Measurements from ENCODE around the gene BIRC5.
"Not testable (repeated sequence)": the region's sequence is repeated elsewhere in the genome, so short reads cannot be mapped to it uniquely, and the experiment has no call there.

BIRC5 gene

DNA sequence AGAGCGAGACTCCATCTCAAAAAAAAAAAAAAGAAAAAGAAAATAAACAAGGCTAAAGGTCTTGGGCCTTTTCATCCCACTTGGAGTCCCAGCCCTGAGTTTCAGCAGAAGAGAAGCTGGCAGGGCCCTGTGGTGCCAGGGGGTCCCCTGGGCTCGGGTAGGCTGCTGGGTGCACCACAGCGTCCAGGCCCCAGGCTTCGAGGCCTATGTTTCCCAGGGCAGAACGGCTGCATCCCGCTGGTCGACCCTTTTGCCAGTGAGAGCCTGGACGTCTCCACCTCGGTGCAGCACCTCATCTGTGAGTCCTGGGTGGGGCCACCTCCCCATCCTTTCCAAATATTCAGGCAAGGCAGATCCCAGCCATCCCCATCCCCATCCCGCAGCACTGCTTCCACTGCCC lies 19.6 kb downstream of the BIRC5 start:
- H3K4me2 ChIP-seq (ENCODE audit: low read depth, low read length, poor library complexity, severe bottlenecking), result no peak overlapping the region

DNA sequence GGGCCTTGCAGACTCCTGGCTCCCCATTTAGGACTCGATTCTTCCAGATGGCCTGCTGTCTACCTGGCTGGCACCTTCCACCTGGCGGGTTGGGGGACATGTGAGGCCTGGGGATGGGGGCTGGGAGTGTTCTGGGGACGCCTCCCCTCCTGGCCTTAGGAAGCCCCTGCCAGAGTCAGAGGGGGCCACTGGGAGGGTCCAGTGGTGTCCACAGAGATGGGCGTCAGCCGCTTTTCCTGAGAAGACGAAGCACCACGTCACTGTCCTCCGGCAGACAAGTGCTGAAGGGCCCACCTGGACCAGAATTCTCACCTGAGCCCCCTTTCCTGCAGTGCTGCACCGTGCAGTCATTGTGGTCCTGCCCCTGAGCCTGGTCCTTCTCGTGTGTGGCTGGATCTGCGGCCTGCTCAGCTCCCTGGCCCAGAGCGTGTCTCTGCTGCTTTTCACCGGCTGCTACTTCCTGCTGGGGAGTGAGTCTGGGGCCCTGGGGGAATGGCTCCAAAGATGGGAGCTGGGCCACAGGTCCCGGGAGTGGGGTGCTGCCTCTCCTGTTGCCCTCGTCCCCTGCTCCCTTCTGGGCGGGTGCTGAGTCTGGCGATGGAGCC lies 20.3 kb downstream of the BIRC5 start:
- H3K27me3 ChIP-seq (ENCODE audit: insufficient read depth, low read length, poor library complexity, severe bottlenecking), result no peaks in the 10 kb centered on the region
- no peaks in the 10 kb centered on the region for H4K20me1 ChIP-seq (ENCODE audit: insufficient read depth, low read length, poor library complexity, severe bottlenecking)
- H3K9ac ChIP-seq (ENCODE audit: low read depth, low read length, poor library complexity, severe bottlenecking), result no peak overlapping the region
- no peak overlapping the region for H3K4me3 ChIP-seq (ENCODE audit: low read length, poor library complexity, severe bottlenecking)
- H3F3A ChIP-seq (ENCODE audit: low read depth), result no peaks in the 10 kb centered on the region
- no peaks in the 10 kb centered on the region for H3K36me3 ChIP-seq (ENCODE audit: insufficient read depth, low read length)
- no peaks in the 10 kb centered on the region for H3K9me3 ChIP-seq (ENCODE audit: insufficient read depth, low read depth, low read length)
- no peaks in the 10 kb centered on the region for H3K79me2 ChIP-seq (ENCODE audit: insufficient read depth, low read length)
- no peak for TF ChIP-seq EZH2phosphoT487 (IDR thresholded peaks at IDR 0.05; ENCODE audit: borderline replicate concordance)
- TF ChIP-seq, protein P1, sequence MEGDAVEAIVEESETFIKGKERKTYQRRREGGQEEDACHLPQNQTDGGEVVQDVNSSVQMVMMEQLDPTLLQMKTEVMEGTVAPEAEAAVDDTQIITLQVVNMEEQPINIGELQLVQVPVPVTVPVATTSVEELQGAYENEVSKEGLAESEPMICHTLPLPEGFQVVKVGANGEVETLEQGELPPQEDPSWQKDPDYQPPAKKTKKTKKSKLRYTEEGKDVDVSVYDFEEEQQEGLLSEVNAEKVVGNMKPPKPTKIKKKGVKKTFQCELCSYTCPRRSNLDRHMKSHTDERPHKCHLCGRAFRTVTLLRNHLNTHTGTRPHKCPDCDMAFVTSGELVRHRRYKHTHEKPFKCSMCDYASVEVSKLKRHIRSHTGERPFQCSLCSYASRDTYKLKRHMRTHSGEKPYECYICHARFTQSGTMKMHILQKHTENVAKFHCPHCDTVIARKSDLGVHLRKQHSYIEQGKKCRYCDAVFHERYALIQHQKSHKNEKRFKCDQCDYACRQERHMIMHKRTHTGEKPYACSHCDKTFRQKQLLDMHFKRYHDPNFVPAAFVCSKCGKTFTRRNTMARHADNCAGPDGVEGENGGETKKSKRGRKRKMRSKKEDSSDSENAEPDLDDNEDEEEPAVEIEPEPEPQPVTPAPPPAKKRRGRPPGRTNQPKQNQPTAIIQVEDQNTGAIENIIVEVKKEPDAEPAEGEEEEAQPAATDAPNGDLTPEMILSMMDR (conservative IDR thresholded peaks at IDR 0.05; ENCODE audit: low read length), result no peak
- no peaks in the 10 kb centered on the region for H3K9me2 ChIP-seq (replicated peaks; ENCODE audit: low read depth, low read length)
- H3K4me2 ChIP-seq (ENCODE audit: low read depth, low read length, poor library complexity, severe bottlenecking), result no peak overlapping the region
- no peak overlapping the region for H2AFZ ChIP-seq (ENCODE audit: low read length)
- H3K4me1 ChIP-seq (ENCODE audit: insufficient read depth, low read length, poor library complexity, severe bottlenecking), result no peaks in the 10 kb centered on the region

More for the DNA sequence above, 19.6 kb downstream of the BIRC5 start:
- H2AFZ ChIP-seq (ENCODE audit: low read length), result no peak overlapping the region
- H3K4me3 ChIP-seq (ENCODE audit: low read length, poor library complexity, severe bottlenecking), result no peak overlapping the region
- no peaks in the 10 kb centered on the region for H3K9me2 ChIP-seq (replicated peaks; ENCODE audit: low read depth, low read length)
- H3K27me3 ChIP-seq (ENCODE audit: insufficient read depth, low read length, poor library complexity, severe bottlenecking), result no peaks in the 10 kb centered on the region
- no peak overlapping the region for H3K9ac ChIP-seq (ENCODE audit: low read depth, low read length, poor library complexity, severe bottlenecking)
- no peaks in the 10 kb centered on the region for H3K9me3 ChIP-seq (ENCODE audit: insufficient read depth, low read depth, low read length)
- no peaks in the 10 kb centered on the region for H4K20me1 ChIP-seq (ENCODE audit: insufficient read depth, low read length, poor library complexity, severe bottlenecking)
- H3K4me1 ChIP-seq (ENCODE audit: insufficient read depth, low read length, poor library complexity, severe bottlenecking), result no peaks in the 10 kb centered on the region
- no peaks in the 10 kb centered on the region for H3K36me3 ChIP-seq (ENCODE audit: insufficient read depth, low read length)
- H3F3A ChIP-seq (ENCODE audit: low read depth), result no peaks in the 10 kb centered on the region
- TF ChIP-seq, protein P1 (conservative IDR thresholded peaks at IDR 0.05; ENCODE audit: low read length), result no peak
- TF ChIP-seq EZH2phosphoT487 (IDR thresholded peaks at IDR 0.05; ENCODE audit: borderline replicate concordance), result no peak
- no peaks in the 10 kb centered on the region for H3K79me2 ChIP-seq (ENCODE audit: insufficient read depth, low read length)

DNA sequence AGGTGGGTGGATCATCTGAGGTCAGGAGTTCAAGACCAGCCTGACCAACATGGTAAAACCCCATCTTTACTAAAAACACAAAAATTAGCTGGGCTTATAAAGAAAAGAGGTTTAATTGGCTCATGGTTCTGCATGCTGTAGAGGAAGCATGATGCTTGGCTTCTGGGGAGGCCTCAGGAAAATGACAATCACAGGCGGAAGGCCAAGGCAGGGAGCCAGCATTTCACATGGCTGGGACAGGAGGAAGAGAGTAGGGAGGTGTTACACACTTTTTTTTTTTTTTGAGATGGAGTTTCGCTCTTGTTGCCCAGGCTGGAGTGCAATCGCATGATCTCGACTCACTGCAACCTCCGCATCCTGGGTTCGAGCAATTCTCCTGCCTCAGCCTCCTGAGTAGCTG lies 21.0 kb downstream of the BIRC5 start:
- not testable (repeated sequence) for H3K9ac ChIP-seq (ENCODE audit: low read depth, low read length, poor library complexity, severe bottlenecking); H3K4me1 ChIP-seq (ENCODE audit: insufficient read depth, low read length, poor library complexity, severe bottlenecking)

DNA sequence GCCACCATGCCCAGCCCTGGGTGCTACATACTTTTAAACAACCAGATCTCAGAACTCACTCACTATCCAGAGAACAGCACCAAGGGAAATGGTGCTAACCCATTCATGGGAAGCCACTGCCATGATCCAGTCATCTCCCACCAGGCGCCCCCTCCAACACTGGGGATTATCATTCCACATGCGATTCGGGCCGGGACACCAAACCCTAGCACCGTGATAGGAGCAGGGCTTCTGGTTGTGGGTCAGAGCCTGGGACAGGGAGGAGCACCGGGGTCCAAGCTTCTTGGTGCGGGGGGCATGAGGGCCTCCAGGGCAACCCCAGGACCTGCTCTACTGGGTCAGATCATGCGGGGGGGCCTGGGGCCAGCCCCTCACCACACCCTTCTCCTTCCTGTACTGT lies 21.8 kb downstream of the BIRC5 start:
- TF ChIP-seq, protein P1 (conservative IDR thresholded peaks at IDR 0.05; ENCODE audit: low read length), result no peak
- no peak for TF ChIP-seq EZH2phosphoT487 (IDR thresholded peaks at IDR 0.05; ENCODE audit: borderline replicate concordance)
- no peaks in the 10 kb centered on the region for H4K20me1 ChIP-seq (ENCODE audit: insufficient read depth, low read length, poor library complexity, severe bottlenecking)
- H2AFZ ChIP-seq (ENCODE audit: low read length), result no peak overlapping the region
- no peaks in the 10 kb centered on the region for H3K36me3 ChIP-seq (ENCODE audit: insufficient read depth, low read length)
- H3K9ac ChIP-seq (ENCODE audit: low read depth, low read length, poor library complexity, severe bottlenecking), result no peak overlapping the region
- H3K9me2 ChIP-seq (replicated peaks; ENCODE audit: low read depth, low read length), result no peaks in the 10 kb centered on the region
- no peaks in the 10 kb centered on the region for H3F3A ChIP-seq (ENCODE audit: low read depth)
- H3K4me1 ChIP-seq (ENCODE audit: insufficient read depth, low read length, poor library complexity, severe bottlenecking), result no peaks in the 10 kb centered on the region
- H3K27me3 ChIP-seq (ENCODE audit: insufficient read depth, low read length, poor library complexity, severe bottlenecking), result no peaks in the 10 kb centered on the region
- H3K4me2 ChIP-seq (ENCODE audit: low read depth, low read length, poor library complexity, severe bottlenecking), result no peak overlapping the region
- H3K9me3 ChIP-seq (ENCODE audit: insufficient read depth, low read depth, low read length), result no peaks in the 10 kb centered on the region
- no peaks in the 10 kb centered on the region for H3K79me2 ChIP-seq (ENCODE audit: insufficient read depth, low read length)
- H3K4me3 ChIP-seq (ENCODE audit: low read length, poor library complexity, severe bottlenecking), result no peak overlapping the region

More for the DNA sequence above, 21.0 kb downstream of the BIRC5 start:
- H3K79me2 ChIP-seq (ENCODE audit: insufficient read depth, low read length); H3K4me2 ChIP-seq (ENCODE audit: low read depth, low read length, poor library complexity, severe bottlenecking); H3K9me3 ChIP-seq (ENCODE audit: insufficient read depth, low read depth, low read length); H2AFZ ChIP-seq (ENCODE audit: low read length); H3K4me3 ChIP-seq (ENCODE audit: low read length, poor library complexity, severe bottlenecking); H3K9me2 ChIP-seq (replicated peaks; ENCODE audit: low read depth, low read length); H3K36me3 ChIP-seq (ENCODE audit: insufficient read depth, low read length); H3F3A ChIP-seq (ENCODE audit: low read depth); H3K27me3 ChIP-seq (ENCODE audit: insufficient read depth, low read length, poor library complexity, severe bottlenecking); H4K20me1 ChIP-seq (ENCODE audit: insufficient read depth, low read length, poor library complexity, severe bottlenecking): not testable (repeated sequence)
